ENCODE results near the gene ZKSCAN5.
A peak's percentile ranks its signal among the peaks of the same experiment; 100 is the strongest.

Gene ZKSCAN5

GRCh38 chr7:99469381-99470065, 34.9 kb upstream of the ZKSCAN5 start:
- Histone ChIP-seq H3K9me3 (ENCODE audit: control insufficient read depth, insufficient read depth, low read length) (no peaks in the 10 kb centered on the region), H3K27me3 (ENCODE audit: control insufficient read depth, insufficient read depth, low read length) (no peaks in the 10 kb centered on the region), H3K27ac (ENCODE audit: low read depth, low read length) (no peak overlapping the region), H3K4me1 (ENCODE audit: control insufficient read depth, insufficient read depth, low read length) (peaks cover 3% of the 10 kb centered on the region; the same call in 1 of the 2 replicates), H3K9ac (ENCODE audit: low read depth, low read length) (peak overlapping the region; percentile 41; the same call in 1 of the 2 replicates), H3K4me3 (ENCODE audit: low read depth, low read length) (peak overlapping the region; percentile 59), H3K36me3 (ENCODE audit: control insufficient read depth, insufficient read depth, low read length) (no peaks in the 10 kb centered on the region)

GRCh38 chr7:99472561-99473314, 31.7 kb upstream of the ZKSCAN5 start, which contains the start of gene ZNF789:
Gene ZNF789 (plus strand): TSS chr7:99472890. CDS start chr7:99476457, 3,567 bp downstream.
- Histone ChIP-seq H3K9ac (ENCODE audit: low read depth, low read length) (peak within 1 kb of the TSS; percentile 75), H3K4me1 (ENCODE audit: control insufficient read depth, insufficient read depth, low read length) (peaks cover 3% of the 10 kb centered on the region; the same call in 1 of the 2 replicates), H3K27me3 (ENCODE audit: control insufficient read depth, insufficient read depth, low read length) (no peaks in the 10 kb centered on the region), H3K9me3 (ENCODE audit: control insufficient read depth, insufficient read depth, low read length) (no peaks in the 10 kb centered on the region), H3K36me3 (ENCODE audit: control insufficient read depth, insufficient read depth, low read length) (peaks cover 12% of the 10 kb centered on the region), H3K4me3 (ENCODE audit: low read depth, low read length) (peak within 1 kb of the TSS; percentile 99), H3K27ac (ENCODE audit: low read depth, low read length) (peak within 1 kb of the TSS; percentile 87)

- no peaks in the 10 kb centered on the region for H3K9me3 ChIP-seq (ENCODE audit: control insufficient read depth, insufficient read depth, low read length)
- H3K27me3 ChIP-seq (ENCODE audit: control insufficient read depth, insufficient read depth, low read length) = no peaks in the 10 kb centered on the region
- peak overlapping the region; percentile 99 for H3K4me3 ChIP-seq (ENCODE audit: low read depth, low read length)
- H3K9ac ChIP-seq (ENCODE audit: low read depth, low read length) = peak overlapping the region; percentile 75
- H3K4me1 ChIP-seq (ENCODE audit: control insufficient read depth, insufficient read depth, low read length) = peaks cover 3% of the 10 kb centered on the region; the same call in 1 of the 2 replicates
- H3K36me3 ChIP-seq (ENCODE audit: control insufficient read depth, insufficient read depth, low read length) = peaks cover 16% of the 10 kb centered on the region
- H3K27ac ChIP-seq (ENCODE audit: low read depth, low read length) = peak overlapping the region; percentile 71
Observed at GRCh38 chr7:99473315-99473596, 31.2 kb upstream of the ZKSCAN5 start.

- peaks cover 36% of the 10 kb centered on the region for H3K36me3 ChIP-seq (ENCODE audit: control insufficient read depth, insufficient read depth, low read length)
- no peak overlapping the region for H3K27ac ChIP-seq (ENCODE audit: low read depth, low read length)
- no peaks in the 10 kb centered on the region for H3K9me3 ChIP-seq (ENCODE audit: control insufficient read depth, insufficient read depth, low read length)
- no peaks in the 10 kb centered on the region for H3K27me3 ChIP-seq (ENCODE audit: control insufficient read depth, insufficient read depth, low read length)
- peaks cover 3% of the 10 kb centered on the region; the same call in 1 of the 2 replicates for H3K4me1 ChIP-seq (ENCODE audit: control insufficient read depth, insufficient read depth, low read length)
- no peak overlapping the region for H3K4me3 ChIP-seq (ENCODE audit: low read depth, low read length)
- no peak overlapping the region for H3K9ac ChIP-seq (ENCODE audit: low read depth, low read length)
Observed at GRCh38 chr7:99476107-99476506, 28.4 kb upstream of the ZKSCAN5 start.

- H3K9ac ChIP-seq (ENCODE audit: low read depth, low read length) = no peak overlapping the region
- H3K27me3 ChIP-seq (ENCODE audit: control insufficient read depth, insufficient read depth, low read length) = no peaks in the 10 kb centered on the region
- H3K9me3 ChIP-seq (ENCODE audit: control insufficient read depth, insufficient read depth, low read length) = no peaks in the 10 kb centered on the region
- peaks cover 48% of the 10 kb centered on the region for H3K36me3 ChIP-seq (ENCODE audit: control insufficient read depth, insufficient read depth, low read length)
- H3K27ac ChIP-seq (ENCODE audit: low read depth, low read length) = no peak overlapping the region
- H3K4me1 ChIP-seq (ENCODE audit: control insufficient read depth, insufficient read depth, low read length) = peaks cover 3% of the 10 kb centered on the region; the same call in 1 of the 2 replicates
- H3K4me3 ChIP-seq (ENCODE audit: low read depth, low read length) = no peak overlapping the region
Observed at GRCh38 chr7:99478464-99479440, 25.7 kb upstream of the ZKSCAN5 start.

GRCh38 chr7:99485094-99485493, 19.4 kb upstream of the ZKSCAN5 start:
- Histone ChIP-seq H3K27ac (ENCODE audit: low read depth, low read length) (no peak overlapping the region), H3K36me3 (ENCODE audit: control insufficient read depth, insufficient read depth, low read length) (peaks cover 33% of the 10 kb centered on the region), H3K9me3 (ENCODE audit: control insufficient read depth, insufficient read depth, low read length) (no peaks in the 10 kb centered on the region), H3K9ac (ENCODE audit: low read depth, low read length) (no peak overlapping the region), H3K4me1 (ENCODE audit: control insufficient read depth, insufficient read depth, low read length) (no peaks in the 10 kb centered on the region), H3K4me3 (ENCODE audit: low read depth, low read length) (no peak overlapping the region), H3K27me3 (ENCODE audit: control insufficient read depth, insufficient read depth, low read length) (no peaks in the 10 kb centered on the region)

- H3K4me3 ChIP-seq (ENCODE audit: low read depth, low read length) = no peak overlapping the region
- H3K4me1 ChIP-seq (ENCODE audit: control insufficient read depth, insufficient read depth, low read length) = no peaks in the 10 kb centered on the region
- no peak overlapping the region for H3K27ac ChIP-seq (ENCODE audit: low read depth, low read length)
- peaks cover 23% of the 10 kb centered on the region for H3K36me3 ChIP-seq (ENCODE audit: control insufficient read depth, insufficient read depth, low read length)
- H3K9me3 ChIP-seq (ENCODE audit: control insufficient read depth, insufficient read depth, low read length) = peaks cover 6% of the 10 kb centered on the region
- no peaks in the 10 kb centered on the region for H3K27me3 ChIP-seq (ENCODE audit: control insufficient read depth, insufficient read depth, low read length)
- H3K9ac ChIP-seq (ENCODE audit: low read depth, low read length) = no peak overlapping the region
Observed at GRCh38 chr7:99489235-99489634, 15.2 kb upstream of the ZKSCAN5 start.

- Histone ChIP-seq H3K4me3 (ENCODE audit: low read depth, low read length) (no peak overlapping the region), H3K4me1 (ENCODE audit: control insufficient read depth, insufficient read depth, low read length) (no peaks in the 10 kb centered on the region), H3K9me3 (ENCODE audit: control insufficient read depth, insufficient read depth, low read length) (peaks cover 8% of the 10 kb centered on the region), H3K36me3 (ENCODE audit: control insufficient read depth, insufficient read depth, low read length) (peaks cover 22% of the 10 kb centered on the region), H3K27ac (ENCODE audit: low read depth, low read length) (no peak overlapping the region), H3K9ac (ENCODE audit: low read depth, low read length) (no peak overlapping the region), H3K27me3 (ENCODE audit: control insufficient read depth, insufficient read depth, low read length) (no peaks in the 10 kb centered on the region)
Observed at GRCh38 chr7:99490878-99491277, 13.6 kb upstream of the ZKSCAN5 start.

- H3K4me3 ChIP-seq (ENCODE audit: low read depth, low read length) = no peak overlapping the region
- no peak overlapping the region for H3K27ac ChIP-seq (ENCODE audit: low read depth, low read length)
- peaks cover 37% of the 10 kb centered on the region for H3K36me3 ChIP-seq (ENCODE audit: control insufficient read depth, insufficient read depth, low read length)
- peaks cover 8% of the 10 kb centered on the region for H3K9me3 ChIP-seq (ENCODE audit: control insufficient read depth, insufficient read depth, low read length)
- no peaks in the 10 kb centered on the region for H3K27me3 ChIP-seq (ENCODE audit: control insufficient read depth, insufficient read depth, low read length)
- H3K9ac ChIP-seq (ENCODE audit: low read depth, low read length) = no peak overlapping the region
- no peaks in the 10 kb centered on the region for H3K4me1 ChIP-seq (ENCODE audit: control insufficient read depth, insufficient read depth, low read length)
Observed at GRCh38 chr7:99493823-99494222, 10.6 kb upstream of the ZKSCAN5 start.

GRCh38 chr7:99497766-99498545, 6.5 kb upstream of the ZKSCAN5 start:
- no peak overlapping the region for H3K27ac ChIP-seq (ENCODE audit: low read depth, low read length)
- H3K4me3 ChIP-seq (ENCODE audit: low read depth, low read length) = peak overlapping the region; percentile 97
- peaks cover 34% of the 10 kb centered on the region for H3K36me3 ChIP-seq (ENCODE audit: control insufficient read depth, insufficient read depth, low read length)
- no peak overlapping the region for H3K9ac ChIP-seq (ENCODE audit: low read depth, low read length)
- H3K27me3 ChIP-seq (ENCODE audit: control insufficient read depth, insufficient read depth, low read length) = no peaks in the 10 kb centered on the region
- no peaks in the 10 kb centered on the region for H3K4me1 ChIP-seq (ENCODE audit: control insufficient read depth, insufficient read depth, low read length)
- peaks cover 8% of the 10 kb centered on the region for H3K9me3 ChIP-seq (ENCODE audit: control insufficient read depth, insufficient read depth, low read length)

All from HUES48 (cell line).